Left kidney (tissue), 2 donors: ENCODE results near the gene TTC7B. TPM values are rescaled to one million over a fixed set of nuclear protein-coding genes. Genes with fewer than 3 reads are reported as not detected.

Experiments used
- DNase-seq: peaks from one replicate; pipeline ENCODE4 v3.0.0-alpha.2; 2013
- polyA plus RNA-seq: library from polyadenylated mRNA; unstranded; fragments of 120-200 nt; gene quantifications from one replicate; pipeline ENCODE4 v1.2.1, GENCODE V29; 2013; ENCODE audit not compliant: insufficient read length

TTC7B gene
- polyA plus RNA-seq, 1 donor: 46.4 TPM

- DNase-seq: no peak
These were observed 10.3 kb downstream of the TTC7B start for GRCh38 chr14:90805662-90806540.

- no peak for DNase-seq
These were observed 11.2 kb downstream of the TTC7B start for GRCh38 chr14:90805084-90805391.

GRCh38 chr14:90804292-90805083 is 11.7 kb downstream of the TTC7B start:
- no peak for DNase-seq

- no peak for DNase-seq
These were observed 13.0 kb downstream of the TTC7B start for GRCh38 chr14:90803249-90803648.

- DNase-seq: no peak
These were observed 16.8 kb downstream of the TTC7B start for GRCh38 chr14:90799420-90799819.

GRCh38 chr14:90797919-90798318 is 18.3 kb downstream of the TTC7B start:
- DNase-seq: no peak

- DNase-seq: no peak
These were observed 18.8 kb downstream of the TTC7B start for GRCh38 chr14:90797451-90797850.

- DNase-seq: no peak
These were observed 19.9 kb downstream of the TTC7B start for GRCh38 chr14:90796329-90796728.

- DNase-seq: no peak
These were observed 20.5 kb downstream of the TTC7B start for GRCh38 chr14:90795744-90796143.

- DNase-seq: no peak
These were observed 24.7 kb downstream of the TTC7B start for GRCh38 chr14:90791486-90791885.

GRCh38 chr14:90788031-90788430 is 28.2 kb downstream of the TTC7B start:
- no peak for DNase-seq

- DNase-seq: no peak
These were observed 30.3 kb downstream of the TTC7B start for GRCh38 chr14:90785876-90786450.

GRCh38 chr14:90785471-90785870 is 30.8 kb downstream of the TTC7B start:
- DNase-seq: no peak

- no peak for DNase-seq
These were observed 31.5 kb downstream of the TTC7B start for GRCh38 chr14:90784621-90785270.

- no peak for DNase-seq
These were observed 32.9 kb downstream of the TTC7B start for GRCh38 chr14:90783344-90783743.

GRCh38 chr14:90782892-90783291 is 33.3 kb downstream of the TTC7B start:
- DNase-seq: no peak

GRCh38 chr14:90781876-90782275 is 34.4 kb downstream of the TTC7B start:
- no peak for DNase-seq

GRCh38 chr14:90781344-90781761 is 34.9 kb downstream of the TTC7B start:
- DNase-seq: no peak

- DNase-seq: no peak
These were observed 35.7 kb downstream of the TTC7B start for GRCh38 chr14:90780519-90780918.

- no peak for DNase-seq
These were observed 37.5 kb downstream of the TTC7B start for GRCh38 chr14:90778571-90779255.

- DNase-seq: no peak
These were observed 38.3 kb downstream of the TTC7B start for GRCh38 chr14:90777830-90778485.
